Measurements from ENCODE around the gene CREB3.

DNA sequence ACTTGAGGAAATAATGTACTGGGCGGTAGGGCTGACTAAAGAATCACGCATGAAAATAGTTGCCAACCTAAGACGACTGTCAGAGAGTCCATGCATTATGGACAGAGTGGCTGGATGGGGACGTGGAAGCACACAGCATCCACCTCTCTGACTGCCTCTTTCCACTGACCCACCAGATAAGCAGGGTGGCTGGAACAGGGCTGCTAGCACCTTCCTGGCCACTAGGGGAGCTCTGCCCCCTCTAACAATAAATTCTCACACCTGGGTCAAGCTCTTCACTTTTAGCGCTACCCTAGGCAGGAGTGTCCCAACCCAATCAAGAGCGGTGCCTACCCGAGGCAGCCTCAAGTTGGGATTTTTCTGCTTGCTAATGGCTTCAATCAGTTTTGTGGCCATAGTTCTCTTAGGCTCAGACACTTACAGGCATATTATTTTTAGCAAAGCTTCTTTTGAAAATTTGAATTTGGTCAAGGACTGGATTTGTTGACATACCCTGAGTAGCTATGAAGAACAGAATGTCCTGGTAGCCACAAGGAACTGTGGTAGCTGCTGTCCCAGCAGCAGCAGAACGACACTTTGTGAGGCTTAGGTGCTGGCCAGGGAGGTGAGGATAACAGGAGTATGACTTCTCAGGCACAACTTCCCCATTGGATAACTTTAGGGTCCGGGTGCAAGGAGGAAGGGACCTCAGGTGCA is 35.8 kb upstream of the CREB3 start:
- TF ChIP-seq, protein P1, sequence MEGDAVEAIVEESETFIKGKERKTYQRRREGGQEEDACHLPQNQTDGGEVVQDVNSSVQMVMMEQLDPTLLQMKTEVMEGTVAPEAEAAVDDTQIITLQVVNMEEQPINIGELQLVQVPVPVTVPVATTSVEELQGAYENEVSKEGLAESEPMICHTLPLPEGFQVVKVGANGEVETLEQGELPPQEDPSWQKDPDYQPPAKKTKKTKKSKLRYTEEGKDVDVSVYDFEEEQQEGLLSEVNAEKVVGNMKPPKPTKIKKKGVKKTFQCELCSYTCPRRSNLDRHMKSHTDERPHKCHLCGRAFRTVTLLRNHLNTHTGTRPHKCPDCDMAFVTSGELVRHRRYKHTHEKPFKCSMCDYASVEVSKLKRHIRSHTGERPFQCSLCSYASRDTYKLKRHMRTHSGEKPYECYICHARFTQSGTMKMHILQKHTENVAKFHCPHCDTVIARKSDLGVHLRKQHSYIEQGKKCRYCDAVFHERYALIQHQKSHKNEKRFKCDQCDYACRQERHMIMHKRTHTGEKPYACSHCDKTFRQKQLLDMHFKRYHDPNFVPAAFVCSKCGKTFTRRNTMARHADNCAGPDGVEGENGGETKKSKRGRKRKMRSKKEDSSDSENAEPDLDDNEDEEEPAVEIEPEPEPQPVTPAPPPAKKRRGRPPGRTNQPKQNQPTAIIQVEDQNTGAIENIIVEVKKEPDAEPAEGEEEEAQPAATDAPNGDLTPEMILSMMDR (IDR thresholded peaks at IDR 0.05; ENCODE audit: low read depth, low read length), result peak; percentile 74
- no peak for TF ChIP-seq POLR2A (IDR thresholded peaks at IDR 0.05; ENCODE audit: extremely low read depth, insufficient read length)
